GM19240 (cell line): ENCODE results near the gene CELF2.
"Not testable (repeated sequence)": the region's sequence is repeated elsewhere in the genome, so short reads cannot be mapped to it uniquely, and the experiment has no call there.

Source experiments
- DNase-seq: peaks from one replicate; pipeline ENCODE4 v3.0.0; 2011; ENCODE audit warnings: low spot score; ENCODE audit not compliant: insufficient read length

The CELF2 gene

DNA sequence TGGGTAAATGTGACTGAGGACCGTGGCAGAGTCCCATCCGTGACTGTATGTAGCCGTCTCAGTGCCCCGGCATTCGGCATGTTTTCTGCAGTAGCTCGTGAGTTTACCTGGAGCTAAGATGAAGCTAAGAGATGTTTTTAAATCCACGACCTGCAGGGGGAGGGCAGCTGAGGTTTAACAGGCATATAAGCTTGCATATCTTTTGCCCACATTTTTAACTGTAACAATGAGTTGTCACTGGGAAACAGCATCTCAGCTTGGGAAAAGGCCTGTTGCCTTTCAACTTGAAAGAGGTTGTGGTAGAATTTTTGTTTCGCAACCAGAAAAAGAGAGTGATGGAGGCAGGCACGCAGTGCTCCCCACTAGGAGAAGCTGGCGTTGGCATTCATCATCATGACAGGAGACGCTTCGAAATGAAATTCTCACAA lies 77.7 kb downstream of the CELF2 start:
- no peak for DNase-seq

DNA sequence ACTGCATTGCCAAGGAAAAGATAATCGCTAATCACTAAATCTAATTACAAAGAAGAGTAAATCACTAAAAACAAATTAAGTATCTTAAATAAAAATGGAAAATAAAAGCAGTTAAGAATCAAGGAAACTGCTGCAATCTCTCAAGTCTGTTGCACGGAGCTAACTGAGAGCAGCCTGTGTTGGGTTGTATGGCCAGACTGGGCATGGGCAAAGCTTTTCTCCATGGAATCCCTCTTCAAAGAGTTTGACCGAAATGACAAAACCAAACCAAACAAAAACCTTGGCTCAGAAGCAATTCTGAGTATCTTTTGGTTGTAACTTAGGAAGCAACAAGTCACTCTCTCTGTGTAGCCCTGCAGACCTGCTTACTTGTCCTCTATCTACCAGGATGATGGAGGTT lies 78.8 kb downstream of the CELF2 start:
- no peak for DNase-seq

DNA sequence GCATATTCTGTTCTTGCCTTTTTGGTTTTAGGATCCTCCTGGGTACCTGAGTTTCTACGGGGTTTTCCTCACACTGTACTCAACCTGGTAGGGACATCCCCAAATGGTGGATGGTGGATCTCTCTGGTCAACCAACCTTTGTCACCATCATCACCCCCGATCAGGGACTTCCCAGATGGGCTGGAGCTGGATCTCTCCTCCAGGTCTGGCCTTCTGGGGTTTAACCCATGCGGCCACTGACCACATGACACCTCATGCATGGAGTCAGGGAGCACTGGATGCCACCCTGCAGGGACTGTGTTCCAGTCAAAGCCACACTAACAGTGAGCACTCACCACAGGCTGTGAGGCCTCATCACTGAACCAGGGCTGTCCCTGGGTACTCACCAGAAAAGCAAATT lies 80.0 kb downstream of the CELF2 start:
- no peak for DNase-seq

DNA sequence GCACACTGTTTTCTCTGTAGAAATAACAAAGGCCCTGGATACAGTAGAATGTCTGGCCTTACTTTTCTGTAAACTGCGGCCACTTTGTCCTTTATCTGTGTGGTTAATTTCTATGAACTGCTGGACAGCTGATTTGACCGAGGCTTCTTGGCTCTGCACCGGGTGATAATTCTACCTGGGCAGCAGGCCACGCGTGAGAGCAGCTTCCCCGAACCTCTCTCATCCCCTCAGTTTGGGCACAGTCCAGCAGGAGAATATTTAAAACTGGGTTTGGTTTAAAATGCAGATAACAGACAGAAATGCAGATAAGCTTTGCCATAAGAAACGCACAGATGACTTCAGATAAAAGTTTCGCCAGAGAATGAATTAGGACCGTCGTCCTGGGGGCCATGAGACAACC lies 81.0 kb downstream of the CELF2 start:
- no peak for DNase-seq

DNA sequence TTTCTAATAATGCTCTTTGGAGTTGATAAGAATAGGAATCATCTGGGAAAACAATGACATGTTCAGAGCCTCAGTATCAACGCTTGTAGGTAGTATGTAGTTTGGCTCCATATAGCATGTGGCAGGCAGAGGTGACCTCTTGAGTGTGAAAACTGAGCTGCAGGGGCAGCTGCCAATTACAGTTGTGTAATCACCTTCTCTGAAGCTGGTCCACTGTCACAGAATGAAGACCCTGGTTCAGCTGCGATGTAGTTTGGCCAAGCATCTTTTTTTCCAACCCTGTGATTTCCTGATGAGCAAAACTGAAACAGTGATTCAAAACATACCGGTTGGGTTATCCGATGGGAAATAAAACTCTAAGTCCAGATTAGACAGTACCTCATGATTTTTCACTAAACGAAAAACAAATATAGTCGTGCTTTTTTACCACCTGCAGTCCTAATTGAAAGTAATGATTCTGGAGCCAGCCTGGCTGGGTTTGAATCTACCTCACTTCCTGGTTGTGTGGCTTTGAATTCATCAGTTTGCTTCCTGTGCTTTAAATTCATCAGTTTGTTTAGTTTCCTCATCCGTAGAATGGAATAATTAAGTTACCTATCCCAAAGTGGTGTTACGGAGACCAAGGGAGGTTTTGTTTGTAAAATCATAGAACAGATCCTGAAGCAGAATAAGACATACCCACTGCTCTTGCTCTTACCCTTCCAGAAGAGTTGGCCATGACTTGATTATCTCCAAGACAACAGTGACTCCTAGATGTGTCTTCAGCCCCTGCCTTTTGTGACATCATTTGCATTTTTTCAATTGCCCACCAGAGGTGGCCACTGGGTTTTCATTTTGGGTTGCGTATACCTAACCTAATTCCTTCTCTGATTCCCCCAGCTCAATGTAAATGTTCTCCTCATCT lies 87.4 kb downstream of the CELF2 start:
- no peak for DNase-seq

DNA sequence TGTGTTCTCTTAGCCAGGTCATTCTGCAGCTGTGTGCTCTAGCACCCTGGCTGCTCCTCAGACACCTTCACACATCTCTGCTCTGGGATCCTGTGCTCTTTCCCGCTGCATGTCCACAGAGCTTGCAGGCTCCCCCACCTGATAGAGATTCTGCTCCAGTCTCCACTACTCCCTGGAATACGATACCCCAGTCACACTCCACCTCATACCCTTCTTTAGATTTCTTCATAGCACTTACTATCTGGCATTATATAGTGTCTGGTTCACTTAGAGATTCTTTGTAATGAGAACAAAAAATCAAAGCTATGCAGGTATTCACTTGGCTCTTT lies 88.0 kb downstream of the CELF2 start:
- DNase-seq, result no peak

DNA sequence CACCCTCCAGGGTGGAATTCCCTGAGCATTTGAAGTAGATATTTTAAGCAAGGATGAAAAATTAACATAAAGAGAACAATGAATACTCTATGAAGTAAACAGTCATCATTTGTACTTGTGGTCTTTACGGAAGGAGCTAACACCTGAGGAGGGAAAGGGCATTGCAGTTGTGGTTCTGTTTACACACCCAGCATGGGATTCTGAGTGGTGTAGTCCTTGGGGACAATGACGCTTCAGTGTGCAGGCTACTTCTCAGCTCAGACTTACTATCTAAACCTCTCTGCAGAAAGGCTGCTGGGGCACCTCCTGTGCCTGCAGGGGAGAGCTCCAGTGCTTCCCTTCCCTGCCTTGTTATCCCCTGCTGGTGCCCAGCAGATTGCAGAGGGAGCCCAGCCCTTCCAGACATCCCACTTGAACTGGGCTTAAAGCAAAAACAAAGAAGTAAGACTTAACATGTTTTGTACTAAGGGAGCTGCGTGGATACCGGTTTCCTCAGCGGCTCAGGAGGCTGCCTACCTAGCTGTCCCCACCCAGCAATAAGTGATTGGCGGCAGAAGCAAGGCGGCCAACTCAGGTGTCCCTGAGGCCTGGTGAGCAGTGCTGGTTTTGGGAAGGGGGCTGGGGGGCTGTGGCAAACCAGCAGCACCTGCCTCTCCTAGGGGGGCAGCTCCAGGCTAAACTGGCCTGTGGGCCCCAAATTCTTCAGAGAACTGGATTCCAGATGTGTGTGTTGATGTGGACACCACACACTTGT lies 89.1 kb downstream of the CELF2 start:
- DNase-seq, result no peak

DNA sequence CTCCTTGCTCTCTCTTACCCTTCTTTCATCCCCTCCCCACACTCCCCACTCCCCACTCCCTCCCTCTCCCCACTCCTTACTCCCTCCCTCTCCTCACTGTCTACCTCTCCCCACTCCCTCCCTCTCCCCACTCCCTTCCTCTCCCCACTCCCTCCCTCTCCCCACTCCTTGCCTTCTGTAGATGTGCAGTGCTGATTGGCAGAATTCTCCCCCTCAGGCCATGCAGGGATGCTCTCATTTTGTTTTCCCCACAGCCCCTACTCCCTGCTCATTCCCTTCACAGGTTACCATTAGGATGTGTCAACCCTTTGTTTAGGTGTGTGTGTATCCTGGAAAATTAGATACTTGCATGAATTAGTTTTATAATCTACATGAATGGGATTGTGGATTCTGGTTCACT lies 90.3 kb downstream of the CELF2 start:
- no peak for DNase-seq

DNA sequence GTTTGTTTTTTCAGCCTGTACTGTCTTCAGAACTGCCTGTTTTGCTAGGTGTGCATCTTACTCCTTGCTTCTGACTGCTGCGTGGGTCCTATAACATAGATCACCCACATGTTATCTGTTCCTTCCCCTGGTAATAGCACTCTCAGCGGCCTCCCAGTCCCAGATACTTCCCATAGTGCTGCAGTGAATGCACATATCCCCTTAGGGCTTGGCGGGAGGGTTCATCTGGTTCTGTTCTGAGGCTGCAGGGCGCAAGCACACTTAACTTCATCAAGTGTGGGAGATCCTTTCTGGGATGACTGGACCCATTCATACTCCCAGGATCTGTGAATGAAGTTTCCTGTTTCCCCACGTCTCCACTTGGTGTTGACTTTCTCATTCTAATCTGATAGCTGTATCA lies 90.7 kb downstream of the CELF2 start:
- DNase-seq, result no peak

DNA sequence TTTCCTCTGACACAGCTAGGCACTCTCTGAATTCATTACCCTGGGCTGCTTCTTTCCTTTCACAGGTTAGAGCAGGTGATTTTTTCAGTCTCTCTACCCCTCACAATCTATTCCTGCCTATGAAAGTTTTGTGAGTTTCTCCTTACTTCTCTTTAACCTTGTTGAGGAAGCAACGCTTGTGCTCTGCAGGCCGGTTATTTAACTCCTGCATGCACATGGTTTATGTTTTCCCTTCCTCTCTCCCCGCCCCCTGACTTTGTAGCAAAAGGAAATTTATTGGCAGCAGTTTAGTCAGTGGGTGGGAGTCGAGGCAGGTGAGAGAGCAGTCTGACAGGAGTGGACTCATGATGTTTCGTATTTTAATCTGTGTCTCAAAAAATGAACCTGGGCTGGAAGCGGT lies 91.9 kb downstream of the CELF2 start:
- no peak for DNase-seq

DNA sequence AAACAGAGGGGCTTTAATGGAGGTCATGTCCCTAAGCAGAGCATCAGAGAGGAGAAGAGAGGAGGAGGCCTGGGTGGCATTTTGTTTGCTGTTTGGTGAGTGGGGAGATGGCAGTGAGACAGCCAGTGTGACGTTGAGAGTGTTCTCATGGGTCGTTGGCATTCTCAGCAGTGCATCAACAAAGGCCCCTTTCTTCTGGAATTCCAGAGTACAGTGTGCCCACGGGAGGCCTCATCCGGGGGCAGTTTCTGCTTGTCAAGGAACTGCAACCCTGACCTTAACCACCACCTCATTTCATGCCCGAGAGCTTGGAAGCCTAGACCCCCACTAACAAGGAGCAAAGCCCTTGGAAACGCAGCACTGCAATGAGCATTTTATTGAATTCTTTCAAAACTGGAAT lies 92.9 kb downstream of the CELF2 start:
- no peak for DNase-seq

DNA sequence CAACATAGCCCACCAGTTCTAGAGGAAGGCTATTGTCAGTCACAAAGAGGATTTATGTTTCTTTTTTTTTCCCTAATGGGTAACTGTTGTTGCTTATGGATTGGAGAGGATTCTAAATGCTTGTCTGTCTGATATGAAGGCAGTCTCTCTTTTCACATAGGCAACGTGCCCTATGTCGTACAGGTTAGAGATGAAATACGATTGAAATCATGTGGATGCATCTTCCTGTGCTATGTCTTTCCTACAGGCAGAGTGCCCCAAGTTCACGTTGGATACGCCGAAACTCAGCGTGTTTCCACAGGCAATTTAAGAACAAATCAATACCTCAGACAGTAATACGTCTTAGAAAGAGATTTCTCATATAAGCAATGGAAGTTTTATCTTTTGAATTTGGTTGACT lies 93.8 kb downstream of the CELF2 start:
- no peak for DNase-seq

DNA sequence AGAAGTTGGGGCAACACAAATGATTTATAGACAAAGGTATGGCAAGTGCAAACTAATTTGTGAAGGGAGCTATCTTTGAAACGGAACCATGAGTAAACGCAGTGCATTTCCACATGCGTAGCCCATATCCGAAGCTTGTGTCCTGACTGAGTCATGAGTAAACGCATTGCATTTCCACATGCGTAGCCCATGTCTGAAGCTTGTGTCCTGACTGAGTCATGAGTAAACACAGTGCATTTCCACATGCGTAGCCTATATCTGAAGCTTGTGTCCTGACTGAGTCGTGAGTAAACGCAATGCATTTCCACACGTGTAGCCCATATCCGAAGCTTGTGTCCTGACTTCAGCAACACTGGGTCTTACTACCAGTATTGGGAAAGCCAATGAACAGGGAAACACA lies 95.0 kb downstream of the CELF2 start:
- no peak for DNase-seq

DNA sequence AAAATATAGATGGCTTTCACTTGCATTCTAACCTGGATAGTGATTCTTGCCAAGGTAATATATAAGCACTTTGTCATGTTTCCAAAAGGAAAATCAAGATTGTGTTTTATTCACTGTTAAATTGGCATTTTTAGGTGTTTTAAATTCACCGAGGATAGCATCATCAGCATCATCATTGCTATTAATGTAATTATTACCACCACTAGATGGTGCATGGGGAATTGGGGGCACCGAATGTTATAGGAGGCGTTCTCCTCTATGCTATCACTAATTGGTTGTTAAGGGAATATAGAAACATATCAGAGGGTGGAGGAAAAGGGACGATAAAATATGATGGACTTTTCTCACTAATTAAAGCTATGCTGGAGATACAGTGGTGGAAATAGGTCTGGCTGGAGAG lies 95.5 kb downstream of the CELF2 start:
- DNase-seq, result peak; percentile 14

DNA sequence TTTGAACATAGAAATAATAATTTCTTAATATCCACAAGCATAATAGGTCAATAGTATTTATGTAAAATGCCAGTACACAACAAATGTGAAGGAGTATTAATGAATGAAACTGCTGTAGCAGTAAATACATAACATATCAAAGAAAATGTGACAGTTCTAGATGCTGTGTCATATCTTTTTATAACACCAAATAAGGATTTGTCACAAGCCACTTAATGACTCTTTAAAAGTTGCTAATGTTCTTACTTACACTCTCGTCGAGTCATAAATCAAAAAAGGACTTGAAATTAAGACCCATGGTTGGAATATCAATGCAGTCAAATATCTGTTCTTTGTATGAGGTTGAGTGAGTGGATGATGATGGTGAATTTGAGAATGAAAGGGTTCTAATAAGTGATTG lies 96.6 kb downstream of the CELF2 start:
- no peak for DNase-seq

DNA sequence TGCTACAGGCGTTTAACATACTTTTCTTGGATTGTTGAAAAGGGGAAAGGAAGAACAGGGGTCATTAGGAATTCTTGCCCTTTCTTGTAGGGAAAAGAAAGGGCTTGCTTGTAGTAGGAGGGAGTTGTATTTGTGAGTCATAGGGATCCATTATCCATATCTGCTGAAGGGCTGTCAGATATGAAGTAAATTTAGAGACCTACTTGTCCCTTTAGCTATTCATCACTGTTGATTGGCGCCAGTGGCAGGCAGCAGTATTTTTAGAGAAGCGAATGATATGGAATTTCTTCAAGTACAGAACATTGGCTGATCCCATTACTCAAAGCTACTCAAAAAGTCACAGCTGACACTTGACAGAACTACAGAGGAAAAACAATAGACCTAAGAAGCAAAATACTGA lies 97.7 kb downstream of the CELF2 start:
- no peak for DNase-seq

DNA sequence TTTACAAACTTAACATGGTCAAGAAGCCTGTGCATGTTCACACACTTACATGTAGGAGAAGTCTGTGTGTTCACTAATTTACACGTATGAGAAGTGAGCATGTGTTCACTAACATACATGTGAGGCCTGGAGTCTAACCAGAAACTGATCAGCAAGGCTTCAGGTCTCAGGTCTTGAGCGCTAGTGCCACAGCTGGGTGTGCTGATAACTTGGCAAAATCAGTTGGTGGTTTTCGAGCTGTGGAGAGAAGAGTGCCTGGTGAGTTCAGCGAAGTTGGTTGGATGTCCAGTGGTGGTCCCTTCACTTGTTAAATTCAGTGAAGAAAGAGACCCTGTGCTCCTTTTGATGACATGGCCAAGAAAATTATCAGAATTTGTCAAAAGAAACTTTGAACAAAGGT lies 98.7 kb downstream of the CELF2 start:
- no peak for DNase-seq

DNA sequence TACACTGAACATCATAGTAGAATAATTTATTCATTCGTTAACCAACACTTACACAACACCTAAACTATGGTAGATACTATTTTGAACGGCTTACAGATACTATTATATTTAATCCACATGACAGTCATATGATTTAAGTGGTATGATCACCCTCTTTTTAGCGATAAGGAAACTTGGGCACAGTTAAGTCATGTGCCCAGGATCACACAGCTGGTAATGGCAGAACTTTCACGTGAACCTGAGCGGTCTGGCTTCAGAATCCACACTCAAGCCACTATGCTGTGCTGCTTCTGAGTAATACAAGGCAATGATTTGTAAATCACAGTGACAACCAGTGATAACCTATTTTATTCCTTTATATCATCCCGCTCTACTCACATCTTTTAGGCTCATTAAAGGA lies 99.1 kb downstream of the CELF2 start:
- DNase-seq, result no peak

DNA sequence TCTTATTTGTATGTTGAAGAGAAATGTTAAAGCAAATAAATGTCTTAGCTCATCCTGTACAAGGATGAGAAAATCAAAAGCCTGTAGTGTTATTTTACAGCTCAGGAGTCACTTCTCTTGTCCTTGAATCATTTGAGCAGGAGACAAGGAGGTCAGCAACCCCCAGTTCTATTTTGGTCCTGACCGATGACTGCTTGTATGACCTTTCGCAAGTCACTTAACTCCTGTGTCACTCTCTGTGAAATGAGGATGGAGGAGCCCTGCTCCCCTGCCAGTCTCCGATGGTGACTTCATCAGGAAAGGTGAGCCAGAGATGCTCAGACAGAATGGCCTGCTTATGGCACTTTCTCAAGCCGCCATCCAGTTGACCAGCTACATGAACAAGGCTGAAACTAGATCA lies 101.0 kb downstream of the CELF2 start:
- no peak for DNase-seq

DNA sequence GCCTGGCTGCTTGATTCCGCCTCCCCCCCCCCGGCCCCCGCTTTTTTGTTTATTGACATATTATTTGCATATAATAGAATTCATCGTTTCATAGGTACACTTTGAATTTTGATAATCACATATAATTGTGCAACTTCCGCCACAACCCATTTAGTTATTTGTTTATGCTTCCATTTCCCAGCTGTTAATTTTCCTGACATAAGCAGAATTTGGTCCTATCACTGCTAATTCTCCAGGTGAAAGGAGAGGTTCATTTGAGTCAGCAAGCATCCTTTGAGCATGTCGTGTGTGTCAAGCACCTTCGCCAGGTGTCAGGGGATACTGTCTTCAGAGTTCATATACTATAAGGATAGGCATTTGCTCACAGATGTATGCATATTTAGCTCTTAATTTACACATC lies 102.2 kb downstream of the CELF2 start:
- no peak for DNase-seq

DNA sequence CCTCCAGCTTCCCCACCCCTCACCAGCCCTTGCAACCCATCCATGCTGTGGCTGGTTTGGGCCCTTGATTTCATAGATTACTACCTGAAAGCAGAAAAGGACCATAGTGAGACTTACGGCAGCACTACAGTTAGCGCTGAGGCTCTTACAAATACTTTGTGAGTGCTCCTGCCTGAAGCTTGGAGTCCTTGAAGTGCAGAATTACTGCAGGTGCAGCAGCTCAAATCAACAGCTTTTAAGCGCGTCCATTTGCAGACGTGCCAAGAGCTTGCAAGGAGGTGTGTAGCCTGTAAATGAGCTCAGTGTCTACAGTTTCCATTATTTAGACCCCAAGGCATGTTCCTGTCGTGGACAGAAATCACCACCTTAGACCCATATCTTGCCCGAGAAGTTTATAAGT lies 103.0 kb downstream of the CELF2 start:
- DNase-seq, result no peak

DNA sequence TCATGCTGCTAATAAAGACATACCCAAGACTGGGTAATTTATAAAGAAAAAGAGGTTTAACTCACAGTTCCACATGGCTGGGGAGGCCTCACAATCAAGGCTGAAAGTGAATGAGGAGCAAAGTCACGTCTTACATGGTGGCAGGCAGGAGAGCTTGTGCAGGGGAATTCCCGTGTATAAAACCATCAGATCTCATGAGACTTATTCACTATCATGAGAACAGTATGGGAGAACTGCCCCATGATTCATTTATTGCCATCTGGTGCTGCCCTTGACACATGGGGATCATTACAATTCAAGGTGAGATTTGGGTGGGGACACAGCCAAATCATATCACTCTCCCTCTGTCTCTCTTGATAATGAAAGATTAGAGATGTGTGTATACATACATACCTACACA lies 106.2 kb downstream of the CELF2 start:
- DNase-seq, result not testable (repeated sequence)

DNA sequence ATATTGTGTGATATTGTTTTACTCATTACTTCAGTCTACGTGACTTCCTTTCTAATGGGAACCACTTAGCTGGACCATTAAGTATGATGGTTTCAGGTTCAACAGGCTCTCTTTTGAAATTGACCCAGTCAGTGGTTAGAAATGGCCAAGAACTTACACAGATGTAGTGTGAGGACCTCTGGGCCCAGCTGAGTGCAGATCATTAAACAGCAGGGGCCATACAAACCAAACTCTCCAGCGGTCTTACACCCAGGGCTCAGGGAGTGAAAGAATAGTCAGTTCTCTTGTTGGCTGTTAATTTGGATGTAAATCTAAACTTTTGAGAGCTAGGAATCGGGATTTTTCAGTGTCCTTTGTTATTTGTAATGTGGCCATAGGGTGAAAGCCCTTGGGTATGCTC lies 107.3 kb downstream of the CELF2 start:
- DNase-seq, result no peak
